Activated T-helper 1 cell treated with anti-CD3 and anti-CD28 coated beads, Interleukin-12 subunit alpha, Interleukin-12 subunit beta, Interleukin-2, Interleukin-4 antibody, amounts not matched to agents 30 ng/mL and 10 ng/mL and 1 ng/mL, durations not matched to agents 14 hours and 24 hours and 36 hours (primary cell): ENCODE data around the gene FYN. TPM values are rescaled to one million over a fixed set of nuclear protein-coding genes. Genes with fewer than 3 reads are reported as not detected.

Experiments used
- DNase-seq: peaks from one replicate; pipeline ENCODE4 v3.0.0; 2021; ENCODE audit warnings: low spot score
- H3K27ac Mint-ChIP-seq: one replicate; pipeline ENCODE4 v1.8.0; 2021; ENCODE audit warnings: mild to moderate bottlenecking, mixed read lengths
- H3K27me3 Mint-ChIP-seq: one replicate; pipeline ENCODE4 v1.8.0; 2022; ENCODE audit warnings: mild to moderate bottlenecking, moderate library complexity, mixed read lengths; ENCODE audit not compliant: insufficient read depth
- H3K36me3 Mint-ChIP-seq: one replicate; pipeline ENCODE4 v1.8.0; 2021; ENCODE audit warnings: low read depth, mixed read lengths
- H3K4me1 Mint-ChIP-seq: one replicate; pipeline ENCODE4 v1.8.0; 2021; ENCODE audit warnings: low read depth, mixed read lengths
- H3K4me3 Mint-ChIP-seq: one replicate; pipeline ENCODE4 v1.8.0; 2021; ENCODE audit warnings: mild to moderate bottlenecking, moderate library complexity, mixed read lengths
- H3K9me3 Mint-ChIP-seq: one replicate; pipeline ENCODE4 v1.8.0; 2021; ENCODE audit warnings: mixed read lengths
- intact Hi-C: fragments of 100-400 bp; cut with micrococcal nuclease; formaldehyde crosslinking; loops from one replicate; pipeline ENCODE4 v1.15.1; 2024
- total RNA-seq: library from RNA; stranded (reverse); gene quantifications from 2 replicates; pipeline ENCODE4 v1.2.3, GENCODE V29; 2022

Gene FYN
- total RNA-seq, 1 donor from 2014 or later, result 347 TPM

- Mint-ChIP-seq H3K36me3 (peaks cover 61% of the 10 kb centered on the region), H3K9me3 (no peaks in the 10 kb centered on the region), H3K27me3 (no peaks in the 10 kb centered on the region), H3K27ac (peak overlapping the region; percentile 32), H3K4me3 (no peak overlapping the region), H3K4me1 (peaks cover 96% of the 10 kb centered on the region)
- DNase-seq, result no peak
- intact Hi-C loops, result loop anchor here (1.0 kb wide), 1 partner anchor 9 kb away; no protein-coding TSS in a partner anchor
Measured at GRCh38 chr6:111780393-111780792, 92.9 kb downstream of the FYN start.

- no peak for DNase-seq
- H3K27ac Mint-ChIP-seq, result no peak overlapping the region
- peaks cover 57% of the 10 kb centered on the region for H3K36me3 Mint-ChIP-seq
- intact Hi-C loops, result loop anchor here (1.0 kb wide), 2 partner anchors 9 to 10 kb away; no protein-coding TSS in a partner anchor
- H3K4me3 Mint-ChIP-seq, result no peak overlapping the region
- no peaks in the 10 kb centered on the region for H3K27me3 Mint-ChIP-seq
- H3K9me3 Mint-ChIP-seq, result no peaks in the 10 kb centered on the region
- peaks cover 93% of the 10 kb centered on the region for H3K4me1 Mint-ChIP-seq
Measured at GRCh38 chr6:111779660-111780059, 93.6 kb downstream of the FYN start.

DNA sequence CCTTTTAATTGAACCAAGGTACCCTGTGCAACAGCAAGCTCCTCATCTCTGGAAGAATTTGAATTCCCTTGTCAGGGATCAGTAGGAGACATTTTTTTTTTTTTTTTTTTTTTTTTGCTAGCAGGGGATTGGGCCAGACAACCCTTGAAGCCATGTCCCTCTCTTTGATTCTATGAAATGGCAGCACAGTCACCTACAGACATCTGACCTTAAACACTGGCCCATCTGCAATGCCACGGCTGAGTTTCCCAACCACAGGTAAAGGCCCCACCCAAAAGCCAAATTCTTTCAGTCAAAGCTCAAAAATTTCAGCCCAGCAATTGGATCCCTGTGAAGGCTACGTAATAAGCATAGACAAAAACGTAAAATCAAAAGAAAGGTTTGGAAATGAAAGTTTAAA lies 94.2 kb downstream of the FYN start:
- Mint-ChIP-seq H3K27ac (no peak overlapping the region), H3K4me3 (no peak overlapping the region), H3K27me3 (no peaks in the 10 kb centered on the region), H3K9me3 (no peaks in the 10 kb centered on the region), H3K36me3 (peaks cover 52% of the 10 kb centered on the region), H3K4me1 (peaks cover 89% of the 10 kb centered on the region)
- DNase-seq, result no peak
- intact Hi-C loops, result loop anchor here (1.0 kb wide), 1 partner anchor 9 kb away; no protein-coding TSS in a partner anchor

DNA sequence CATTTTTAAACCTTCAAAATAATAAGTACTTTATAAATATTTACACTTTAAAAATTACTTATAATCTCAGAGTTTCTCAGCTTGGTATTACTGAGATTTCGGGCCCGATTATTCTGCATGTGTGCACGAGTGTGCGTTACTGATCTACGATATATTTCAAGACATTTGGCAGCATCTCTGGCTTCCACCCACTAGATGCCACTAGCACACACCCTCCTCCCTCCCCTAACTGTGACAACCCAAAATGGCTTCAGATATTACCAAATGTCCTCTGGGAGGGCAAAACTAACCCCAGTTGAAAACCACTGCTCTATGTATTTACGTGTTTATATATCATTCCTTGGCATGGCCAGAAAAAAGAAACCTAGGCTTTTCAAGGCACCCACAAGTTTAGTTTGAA lies 95.9 kb downstream of the FYN start:
- Mint-ChIP-seq H3K27me3 (no peaks in the 10 kb centered on the region), H3K9me3 (no peaks in the 10 kb centered on the region), H3K27ac (peak overlapping the region; percentile 64), H3K36me3 (peaks cover 42% of the 10 kb centered on the region), H3K4me1 (peaks cover 77% of the 10 kb centered on the region), H3K4me3 (no peak overlapping the region)
- DNase-seq, result no peak
- intact Hi-C loops, result loop anchor here (2.0 kb wide), 1 partner anchor 17 kb away; no protein-coding TSS in a partner anchor

- intact Hi-C loops, result loop anchor here (2.0 kb wide), 1 partner anchor 18 kb away; no protein-coding TSS in a partner anchor
Measured at GRCh38 chr6:111776236-111777221, 96.7 kb downstream of the FYN start.

DNA sequence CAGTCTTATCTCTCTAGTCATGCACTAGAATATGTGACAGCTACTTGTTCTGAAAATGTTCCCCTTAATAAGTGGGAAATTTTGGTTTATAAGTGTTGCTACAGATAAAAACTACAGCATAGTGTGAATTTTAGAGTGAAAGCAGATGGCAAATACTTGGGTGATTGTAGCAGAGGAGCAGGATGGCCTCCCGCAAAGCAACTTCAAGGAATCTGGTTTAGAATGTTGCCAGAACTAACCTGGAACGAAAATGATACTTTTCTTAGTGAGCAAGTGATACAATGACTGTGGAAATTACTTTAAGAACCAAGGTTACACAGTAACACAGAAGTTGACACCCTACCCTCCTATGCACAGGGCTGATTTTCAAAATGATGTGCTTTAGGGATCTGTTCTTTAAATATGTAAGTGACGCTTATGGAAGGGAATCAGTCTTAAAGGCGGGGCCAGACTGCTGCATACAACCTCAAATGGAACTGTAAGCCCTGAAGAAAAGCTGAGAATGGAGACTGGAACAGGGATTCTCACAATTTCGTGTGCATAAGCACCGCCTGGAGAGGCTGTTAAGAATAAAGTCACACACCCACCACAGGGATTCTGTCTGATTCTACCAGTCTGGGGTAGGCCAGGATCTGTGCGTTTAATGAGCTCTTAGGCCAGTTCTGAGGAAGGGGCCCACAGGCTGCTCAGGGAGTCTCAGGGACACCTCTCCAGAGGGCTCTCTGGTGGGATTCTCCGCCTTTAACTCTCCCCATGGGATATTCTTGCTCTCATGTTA lies 97.9 kb downstream of the FYN start:
- no peak overlapping the region for H3K4me3 Mint-ChIP-seq
- peaks cover 47% of the 10 kb centered on the region for H3K36me3 Mint-ChIP-seq
- no peaks in the 10 kb centered on the region for H3K9me3 Mint-ChIP-seq
- no peaks in the 10 kb centered on the region for H3K27me3 Mint-ChIP-seq
- peak overlapping the region; percentile 31 for H3K27ac Mint-ChIP-seq
- peaks cover 80% of the 10 kb centered on the region for H3K4me1 Mint-ChIP-seq
- intact Hi-C loops, result no loop called here
- DNase-seq, result no peak

More at GRCh38 chr6:111776236-111777221, 96.7 kb downstream of the FYN start:
- no peak for DNase-seq
- Mint-ChIP-seq H3K4me1 (peaks cover 80% of the 10 kb centered on the region), H3K4me3 (no peak overlapping the region), H3K27ac (peak overlapping the region; percentile 31), H3K27me3 (no peaks in the 10 kb centered on the region), H3K9me3 (no peaks in the 10 kb centered on the region), H3K36me3 (peaks cover 47% of the 10 kb centered on the region)

GRCh38 chr6:111774346-111774703 lies 98.9 kb downstream of the FYN start:
- H3K27me3 Mint-ChIP-seq, result no peaks in the 10 kb centered on the region
- intact Hi-C loops, result no loop called here
- H3K9me3 Mint-ChIP-seq, result no peaks in the 10 kb centered on the region
- H3K4me3 Mint-ChIP-seq, result no peak overlapping the region
- H3K36me3 Mint-ChIP-seq, result peaks cover 48% of the 10 kb centered on the region
- no peak overlapping the region for H3K27ac Mint-ChIP-seq
- no peak for DNase-seq
- peaks cover 80% of the 10 kb centered on the region for H3K4me1 Mint-ChIP-seq

- no peak for DNase-seq
- no peak overlapping the region for H3K27ac Mint-ChIP-seq
- no peak overlapping the region for H3K4me3 Mint-ChIP-seq
- no peaks in the 10 kb centered on the region for H3K9me3 Mint-ChIP-seq
- intact Hi-C loops, result no loop called here
- peaks cover 80% of the 10 kb centered on the region for H3K4me1 Mint-ChIP-seq
- peaks cover 53% of the 10 kb centered on the region for H3K36me3 Mint-ChIP-seq
- no peaks in the 10 kb centered on the region for H3K27me3 Mint-ChIP-seq
Measured at GRCh38 chr6:111773501-111774345, 99.5 kb downstream of the FYN start.

GRCh38 chr6:111772381-111772780 lies 100.9 kb downstream of the FYN start:
- DNase-seq, result no peak
- intact Hi-C loops, result no loop called here
- H3K9me3 Mint-ChIP-seq, result no peaks in the 10 kb centered on the region
- no peak overlapping the region for H3K4me3 Mint-ChIP-seq
- no peaks in the 10 kb centered on the region for H3K27me3 Mint-ChIP-seq
- H3K36me3 Mint-ChIP-seq, result peaks cover 46% of the 10 kb centered on the region
- H3K27ac Mint-ChIP-seq, result no peak overlapping the region
- peaks cover 80% of the 10 kb centered on the region for H3K4me1 Mint-ChIP-seq

- intact Hi-C loops, result no loop called here
- Mint-ChIP-seq H3K27me3 (no peaks in the 10 kb centered on the region), H3K27ac (no peak overlapping the region), H3K4me1 (peaks cover 80% of the 10 kb centered on the region), H3K9me3 (no peaks in the 10 kb centered on the region), H3K4me3 (no peak overlapping the region), H3K36me3 (peaks cover 44% of the 10 kb centered on the region)
- no peak for DNase-seq
Measured at GRCh38 chr6:111771629-111772028, 101.6 kb downstream of the FYN start.

- no peaks in the 10 kb centered on the region for H3K9me3 Mint-ChIP-seq
- intact Hi-C loops, result no loop called here
- peaks cover 48% of the 10 kb centered on the region for H3K36me3 Mint-ChIP-seq
- no peaks in the 10 kb centered on the region for H3K27me3 Mint-ChIP-seq
- H3K4me3 Mint-ChIP-seq, result no peak overlapping the region
- H3K27ac Mint-ChIP-seq, result no peak overlapping the region
- no peak for DNase-seq
- H3K4me1 Mint-ChIP-seq, result peaks cover 80% of the 10 kb centered on the region
Measured at GRCh38 chr6:111771094-111771432, 102.2 kb downstream of the FYN start.
